H1 (cell line): Measurements from ENCODE around the gene RNF114. TPM values are rescaled to one million over a fixed set of nuclear protein-coding genes. Genes with fewer than 3 reads are reported as not detected.

Source experiments
- CTCF ChIA-PET: fragments of 300-600 bp; sonication (Branson Sonifier 250); formaldehyde crosslinking; loops from one replicate; lab custom pipeline; 2021; ENCODE audit not compliant: partially characterized antibody; lab: Charles Lee
- POLR2A ChIA-PET: fragments of 300-600 bp; sonication (Branson Sonifier 250); formaldehyde crosslinking; loops from one replicate; lab custom pipeline; 2021; ENCODE audit warnings: inconsistent platforms; ENCODE audit not compliant: partially characterized antibody; lab: Charles Lee
- DNase-seq, 2 experiments: peaks; one replicate each; pipeline versions ENCODE4 v3.0.0 to v3.0.0-alpha.2; 2010 to 2022; ENCODE audit warnings: low spot score in 2 of 2, low read depth in 1 of 2, mixed read lengths in 1 of 2
- FAIRE-seq: peaks from 2 replicates; lab custom pipeline; 2011; peaks lifted over from hg19 to GRCh38; lab: Jason Lieb, UNC
- H2AFZ ChIP-seq: 2 replicates; pipeline ENCODE4 v1.8.1; 2012; ENCODE audit warnings: low read length, inconsistent platforms
- H2AK5ac ChIP-seq: 2 replicates; pipeline ENCODE4 v1.6.1; 2013; ENCODE audit warnings: low read depth, low read length
- H2BK120ac ChIP-seq: replicated peaks from 2 replicates; pipeline ENCODE3; 2013; ENCODE audit warnings: low read depth, low read length, inconsistent platforms
- H2BK12ac ChIP-seq: 2 replicates; pipeline ENCODE4 v1.6.1; 2013; ENCODE audit warnings: low read depth, low read length
- H2BK15ac ChIP-seq: 2 replicates; pipeline ENCODE4 v1.6.1; 2013; ENCODE audit warnings: low read length
- H2BK20ac ChIP-seq: 2 replicates; pipeline ENCODE4 v1.6.1; 2013; ENCODE audit warnings: low read length
- H2BK5ac ChIP-seq: 2 replicates; pipeline ENCODE4 v1.6.1; 2013; ENCODE audit warnings: low read depth, low read length
- H3K14ac ChIP-seq: 2 replicates; pipeline ENCODE4 v1.6.1; 2013; ENCODE audit warnings: inconsistent platforms; ENCODE audit not compliant: insufficient read length
- H3K18ac ChIP-seq: 2 replicates; pipeline ENCODE4 v1.6.1; 2013; ENCODE audit warnings: low read length; ENCODE audit errors: extremely low read depth
- H3K23ac ChIP-seq: 2 replicates; pipeline ENCODE4 v1.6.1; 2013; ENCODE audit warnings: inconsistent platforms; ENCODE audit not compliant: insufficient read length
- H3K23me2 ChIP-seq: 2 replicates; pipeline ENCODE4 v1.6.1; 2013; ENCODE audit warnings: low read depth, low read length
- H3K27ac ChIP-seq: 2 replicates; pipeline ENCODE4 v1.6.1; 2011; ENCODE audit warnings: low read depth, low read length, inconsistent platforms
- H3K27me3 ChIP-seq, 4 experiments: replicated peaks in 1 of 4; 1 replicate in 1 of 4; 2 replicates in 3 of 4; pipeline versions ENCODE4 v1.6.1 to v1.8.1; 2011 to 2013; ENCODE audit warnings: low read length in 3 of 4, mild to moderate bottlenecking in 3 of 4, inconsistent platforms in 2 of 4, mixed read lengths in 2 of 4, moderate library complexity in 1 of 4; ENCODE audit not compliant: control insufficient read depth in 3 of 4, insufficient read depth in 3 of 4; ENCODE audit errors: extremely low read depth in 1 of 4
- H3K36me3 ChIP-seq, 4 experiments: 2 replicates each; pipeline versions ENCODE4 v1.6.1 to v1.8.1; 2011 to 2013; ENCODE audit warnings: mild to moderate bottlenecking in 4 of 4, low read length in 3 of 4, moderate library complexity in 2 of 4, control low read depth in 1 of 4, inconsistent platforms in 1 of 4; ENCODE audit not compliant: insufficient read depth in 4 of 4, control insufficient read depth in 2 of 4
- H3K4ac ChIP-seq: replicated peaks from 2 replicates; pipeline ENCODE3; 2013; ENCODE audit warnings: low read length, low read depth, mixed read lengths, inconsistent platforms; ENCODE audit not compliant: insufficient read length
- H3K4me1 ChIP-seq, 4 experiments: replicated peaks in 1 of 4; 1 replicate in 1 of 4; 2 replicates in 3 of 4; pipeline versions ENCODE4 v1.6.1 to v1.8.1; 2011 to 2013; ENCODE audit warnings: low read length in 3 of 4, inconsistent platforms in 2 of 4, mixed read lengths in 1 of 4; ENCODE audit not compliant: insufficient read depth in 4 of 4, control insufficient read depth in 3 of 4
- H3K4me2 ChIP-seq, 2 experiments: 2 replicates each; pipeline versions ENCODE4 v1.6.1 to v1.8.1; 2011 to 2013; ENCODE audit warnings: low read depth in 2 of 2, low read length in 2 of 2, control low read depth in 1 of 2, inconsistent platforms in 1 of 2, mild to moderate bottlenecking in 1 of 2; ENCODE audit not compliant: insufficient read depth in 1 of 2
- H3K4me3 ChIP-seq, 4 experiments: fragments of 200-600, 300-600 bp in 1 of 4; sonication (generic), shearing (Covaris generic), sonication (Bioruptor Twin) in 1 of 4; 2 replicates each; pipeline versions ENCODE4 v1.5.1 to v1.8.1; 2011 to 2016; ENCODE audit warnings: low read length in 4 of 4, low read depth in 3 of 4, control low read depth in 2 of 4, inconsistent platforms in 2 of 4, mild to moderate bottlenecking in 2 of 4, mixed read lengths in 1 of 4, moderate library complexity in 1 of 4; ENCODE audit not compliant: insufficient read depth in 2 of 4; ENCODE audit errors: extremely low read depth in 1 of 4
- H3K56ac ChIP-seq: replicated peaks from 2 replicates; pipeline ENCODE3; 2013; ENCODE audit warnings: low read depth, mild to moderate bottlenecking, mixed read lengths, low read length, inconsistent platforms; ENCODE audit not compliant: insufficient read length
- H3K79me1 ChIP-seq: 2 replicates; pipeline ENCODE4 v1.6.1; 2013; ENCODE audit warnings: low read depth, low read length, control low read depth
- H3K79me2 ChIP-seq, 2 experiments: 2 replicates each; pipeline versions ENCODE4 v1.6.1 to v1.8.1; 2012 to 2013; ENCODE audit warnings: low read length in 2 of 2, mild to moderate bottlenecking in 2 of 2, inconsistent platforms in 1 of 2; ENCODE audit not compliant: insufficient read depth in 2 of 2, control insufficient read depth in 1 of 2
- H3K9ac ChIP-seq, 4 experiments: replicated peaks in 1 of 4; 1 replicate in 1 of 4; 2 replicates in 3 of 4; pipeline versions ENCODE4 v1.6.1 to v1.8.1; 2011 to 2013; ENCODE audit warnings: low read depth in 3 of 4, low read length in 3 of 4, control low read depth in 2 of 4, mild to moderate bottlenecking in 2 of 4, moderate library complexity in 2 of 4, inconsistent platforms in 1 of 4; ENCODE audit errors: extremely low read depth in 1 of 4
- H3K9me3 ChIP-seq, 2 experiments: 2 replicates each; pipeline versions ENCODE4 v1.6.1 to v1.8.1; 2012 to 2013; ENCODE audit warnings: mild to moderate bottlenecking in 2 of 2, moderate library complexity in 2 of 2, control low read depth in 1 of 2, inconsistent platforms in 1 of 2, low read depth in 1 of 2, low read length in 1 of 2, mixed read lengths in 1 of 2; ENCODE audit not compliant: insufficient read depth in 2 of 2
- H4K20me1 ChIP-seq, 2 experiments: replicated peaks in 1 of 2; 2 replicates each; pipeline versions ENCODE3 to v1.8.1; 2011 to 2013; ENCODE audit warnings: inconsistent platforms in 2 of 2, low read length in 2 of 2, mild to moderate bottlenecking in 1 of 2; ENCODE audit not compliant: insufficient read depth in 2 of 2, control insufficient read depth in 1 of 2
- H4K5ac ChIP-seq: 2 replicates; pipeline ENCODE4 v1.6.1; 2013; ENCODE audit warnings: low read length, low read depth, mixed read lengths, inconsistent platforms; ENCODE audit not compliant: insufficient read length
- H4K8ac ChIP-seq: 2 replicates; pipeline ENCODE4 v1.8.0; 2013; ENCODE audit warnings: mild to moderate bottlenecking, moderate library complexity, low read length, inconsistent platforms; ENCODE audit not compliant: insufficient read depth; ENCODE audit errors: extremely low read depth
- H4K91ac ChIP-seq: replicated peaks from 2 replicates; pipeline ENCODE3; 2013; ENCODE audit warnings: low read length, mixed read lengths, inconsistent platforms; ENCODE audit not compliant: insufficient read length
- CREB1 ChIP-seq: IDR thresholded peaks from 2 replicates; pipeline ENCODE4 v1.6.1; 2012; ENCODE audit warnings: inconsistent platforms
- EP300 ChIP-seq, 2 experiments: IDR thresholded peaks; 1 replicate in 1 of 2; 2 replicates in 1 of 2; pipeline ENCODE4 v1.6.1; 2011 to 2012; ENCODE audit warnings: low read depth in 2 of 2, low read length in 2 of 2, mild to moderate bottlenecking in 2 of 2, borderline replicate concordance in 1 of 2, inconsistent platforms in 1 of 2, moderate library complexity in 1 of 2
- KDM5A ChIP-seq: fragments of 200-600 bp; IDR thresholded peaks from 2 replicates; pipeline ENCODE4 v1.7.1; 2012; ENCODE audit warnings: mild to moderate bottlenecking, low read length, inconsistent platforms, mixed read lengths
- POU5F1 ChIP-seq: IDR thresholded peaks from 2 replicates; pipeline ENCODE4 v1.6.1; 2011; ENCODE audit warnings: low read depth, mild to moderate bottlenecking, low read length, moderate library complexity
- SIX5 ChIP-seq: IDR thresholded peaks from 2 replicates; pipeline ENCODE4 v1.6.1; 2011; ENCODE audit warnings: mild to moderate bottlenecking, low read depth, low read length
- WGBS, 2 experiments: shearing (Covaris generic) in 1 of 2; methylation state at CpG; one replicate each; pipeline versions ENCODE4 v1.1.6 to v1.1.7; 2013 to 2015; ENCODE audit warnings: low lambda C conversion rate in 2 of 2, mixed read lengths in 2 of 2, inconsistent platforms in 1 of 2, low coverage in 1 of 2, missing lambda C conversion rate in 1 of 2; ENCODE audit not compliant: insufficient replicate concordance in 2 of 2, insufficient coverage in 1 of 2, insufficient read length in 1 of 2; ENCODE audit errors: extremely low coverage in 1 of 2, missing lambda C conversion rate in 1 of 2; 5-methylcytosine and 5-hydroxymethylcytosine counted together
- polyA plus RNA-seq, 7 experiments: library from polyadenylated mRNA; depleted of rRNA in 3 of 7; stranded (reverse) in 5 of 7; unstranded in 2 of 7; fragments of >200 nt in 5 of 7; fragments of 200-250 nt in 2 of 7; gene quantifications; 1 replicate in 5 of 7; 2 replicates in 1 of 7; 4 replicates in 1 of 7; pipeline versions ENCODE4 v1.2.1 to v1.2.3, GENCODE V29; 2011 to 2013; ENCODE audit warnings: missing spikeins in 2 of 7, mixed read lengths in 2 of 7
- total RNA-seq: library from RNA; stranded (reverse); fragmentation: NEBNext Ultra II Directional; extraction: Animal tissue kit (Norgen Biotek cat#: 25700); gene quantifications from 2 replicates; pipeline ENCODE4 v1.2.1, GENCODE V29; 2021

The RNF114 gene
- total and polyA plus RNA-seq, 2 of the 8 experiments (the other 6 are each of a cell fraction or from before 2014, with no cell fraction given), result 81.7 to 89.9 TPM

DNA sequence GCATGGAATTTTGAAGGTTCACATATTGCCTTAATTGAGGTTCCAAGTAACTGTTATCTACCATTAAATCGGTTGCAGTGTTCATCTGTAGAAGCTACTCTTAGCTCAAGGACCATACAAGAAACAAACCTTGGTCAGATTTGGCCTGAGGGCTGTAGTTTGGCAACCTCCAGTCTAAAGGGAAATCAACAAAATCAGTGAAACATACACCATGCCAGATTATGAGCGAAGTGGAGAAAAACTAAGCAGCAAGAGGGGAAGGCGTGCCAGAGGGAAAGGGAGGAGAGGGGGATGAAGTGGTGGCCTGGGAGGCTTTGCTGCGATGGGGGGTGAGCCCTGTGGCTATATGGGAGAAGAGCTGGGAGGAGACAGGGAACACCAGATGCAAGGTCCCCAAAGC is 37.8 kb downstream of the RNF114 start:
- Histone ChIP-seq H2BK20ac (no peak overlapping the region), H3K27me3 (no peaks in the 10 kb centered on the region), H4K91ac (no peak overlapping the region), H2BK12ac (no peak overlapping the region), H3K79me2 (no peaks in the 10 kb centered on the region), H2BK5ac (no peak overlapping the region), H3K36me3 (no peaks in the 10 kb centered on the region), H2BK120ac (no peak overlapping the region), H3K18ac (no peak overlapping the region), H2AK5ac (no peak overlapping the region), H3K4me3 (no peak overlapping the region), H3K9me3 (no peaks in the 10 kb centered on the region), H3K23me2 (no peaks in the 10 kb centered on the region), H3K23ac (no peak overlapping the region), H2BK15ac (no peak overlapping the region), H3K4me2 (no peak overlapping the region), H4K20me1 (no peaks in the 10 kb centered on the region), H3K9ac (no peak overlapping the region), H2AFZ (no peak overlapping the region), H3K14ac (no peak overlapping the region), H4K5ac (no peak overlapping the region), H3K79me1 (no peaks in the 10 kb centered on the region), H3K4me1 (peaks cover 0 to 7% (median 2%) of the 10 kb centered on the region in 4 experiments; a peak in 2 of 7 replicates), H3K27ac (no peak overlapping the region), H3K4ac (no peak overlapping the region), H4K8ac (no peak overlapping the region), H3K56ac (no peak overlapping the region)
- POLR2A ChIA-PET, result interaction anchor here (0.8 to 1.4 kb wide), 3 partner anchors 8 to 97 kb away, joined by 3 to 8 read pairs (median 5); no protein-coding TSS in a partner anchor
- FAIRE-seq (no peak), DNase-seq (no peak)
- CTCF ChIA-PET, result interaction anchor here (0.6 to 21.7 kb wide), 4 partner anchors 9 to 164 kb away, joined by 3 to 514 read pairs (median 7); no protein-coding TSS in a partner anchor
- TF ChIP-seq EP300 (IDR thresholded peaks at IDR 0.05; ENCODE audit: borderline replicate concordance in 1 of 2, low read depth in 2 of 2, low read length in 2 of 2) (no peak), CREB1 (no peak), POU5F1 (no peak), SIX5 (no peak), KDM5A (no peak)
- 86% methylated on average over 4 of the region's 4 CpGs; no CpG with 5 or more reads in 1 of the 2 experiments for WGBS, 2 experiments
